ENCODE results near the gene ABCC3. TPM values are rescaled to one million over a fixed set of nuclear protein-coding genes. Genes with fewer than 3 reads are reported as not detected.
A peak's percentile ranks its signal among the peaks of the same experiment; 100 is the strongest.

ABCC3 gene
- under 1 TPM in 1 of 2 donors, not detected in 1; 0.40 TPM for total RNA-seq

DNA sequence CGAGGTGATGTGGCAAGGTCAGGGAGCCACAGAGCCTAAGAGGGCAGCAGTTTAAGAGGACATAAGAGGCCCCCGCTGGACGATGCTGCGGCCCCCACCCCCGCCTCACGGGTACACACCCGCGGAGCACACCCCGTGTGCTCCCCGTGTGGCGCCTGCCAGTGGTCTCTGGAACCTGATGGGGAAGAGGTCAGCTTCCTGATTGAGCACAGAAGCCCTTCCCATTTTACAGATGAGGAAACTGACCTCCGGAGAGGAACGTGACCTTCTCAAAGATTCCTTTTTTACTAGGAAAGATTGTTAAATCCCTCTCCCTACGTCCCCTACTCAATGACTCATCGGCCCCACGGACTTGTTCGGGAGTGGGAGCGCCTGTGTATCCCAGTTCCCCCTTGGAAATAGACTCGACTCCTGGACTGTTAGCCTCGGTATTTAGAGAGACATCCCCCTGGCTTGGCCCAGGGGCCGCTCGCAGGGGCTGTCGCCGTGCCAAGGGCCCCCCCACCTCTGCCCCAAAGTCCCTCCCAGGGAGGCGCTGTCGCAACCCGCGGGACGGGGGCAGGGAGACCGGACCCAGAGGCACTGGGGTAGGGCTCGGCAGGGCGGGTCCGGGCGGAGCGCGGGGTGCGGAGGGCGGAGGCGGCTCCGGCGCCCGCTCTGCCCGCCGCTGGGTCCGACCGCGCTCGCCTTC lies at the start of gene ABCC3:
Gene ABCC3 (plus strand): TSS at position 658 of the 691 bp plus-strand sequence. CDS start 56 bp downstream, outside the sequence.
- H3K27ac Mint-ChIP-seq, result no peak within 1 kb of the TSS
- no peaks in the 10 kb centered on the region for H3K9me3 Mint-ChIP-seq
- ATAC-seq (replicated peaks), result no peak
- H3K4me3 Mint-ChIP-seq, result peak within 1 kb of the TSS; percentile 20
- H3K4me1 Mint-ChIP-seq, result peaks cover 10% of the 10 kb centered on the region
- H3K36me3 Mint-ChIP-seq (ENCODE audit: low read depth), result no peaks in the 10 kb centered on the region
- H3K27me3 Mint-ChIP-seq, result peaks cover 53% of the 10 kb centered on the region

GRCh38 chr17:50585346-50585745 lies 49.3 kb upstream of the ABCC3 start:
- H3K27ac Mint-ChIP-seq, result no peak overlapping the region
- peaks cover 13% of the 10 kb centered on the region for H3K27me3 Mint-ChIP-seq
- no peak for ATAC-seq (replicated peaks)
- no peaks in the 10 kb centered on the region for H3K9me3 Mint-ChIP-seq
- H3K4me1 Mint-ChIP-seq, result no peaks in the 10 kb centered on the region
- no peaks in the 10 kb centered on the region for H3K36me3 Mint-ChIP-seq (ENCODE audit: low read depth)
- H3K4me3 Mint-ChIP-seq, result no peak overlapping the region

DNA sequence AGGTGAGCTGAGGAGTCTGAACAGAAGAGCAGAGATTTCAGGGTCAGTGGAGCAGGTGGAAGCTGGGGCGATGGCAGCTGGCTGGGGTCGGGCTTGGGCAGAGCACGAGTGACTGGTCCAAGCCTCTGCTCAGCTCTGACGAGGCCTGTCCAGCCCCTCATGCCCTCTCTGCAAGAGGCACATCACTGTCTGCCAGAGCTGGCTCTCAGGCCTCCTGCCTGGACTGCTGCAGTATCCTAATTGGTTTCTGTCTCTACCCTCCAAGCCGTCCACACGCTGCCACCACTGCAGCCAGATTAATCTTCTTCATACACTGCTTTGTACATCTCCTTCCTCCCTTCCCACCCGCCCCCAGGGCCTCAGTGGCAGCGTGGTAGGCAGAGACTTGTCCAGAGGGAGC lies 48.8 kb upstream of the ABCC3 start:
- Mint-ChIP-seq H3K4me3 (no peak overlapping the region), H3K9me3 (no peaks in the 10 kb centered on the region), H3K36me3 (ENCODE audit: low read depth) (no peaks in the 10 kb centered on the region), H3K27ac (no peak overlapping the region), H3K4me1 (no peaks in the 10 kb centered on the region), H3K27me3 (peaks cover 11% of the 10 kb centered on the region)
- no peak for ATAC-seq (replicated peaks)

GRCh38 chr17:50586421-50587247 lies 48.0 kb upstream of the ABCC3 start:
- no peak overlapping the region for H3K27ac Mint-ChIP-seq
- no peaks in the 10 kb centered on the region for H3K4me1 Mint-ChIP-seq
- peaks cover 9% of the 10 kb centered on the region for H3K27me3 Mint-ChIP-seq
- H3K9me3 Mint-ChIP-seq, result no peaks in the 10 kb centered on the region
- H3K4me3 Mint-ChIP-seq, result no peak overlapping the region
- H3K36me3 Mint-ChIP-seq (ENCODE audit: low read depth), result no peaks in the 10 kb centered on the region
- no peak for ATAC-seq (replicated peaks)

DNA sequence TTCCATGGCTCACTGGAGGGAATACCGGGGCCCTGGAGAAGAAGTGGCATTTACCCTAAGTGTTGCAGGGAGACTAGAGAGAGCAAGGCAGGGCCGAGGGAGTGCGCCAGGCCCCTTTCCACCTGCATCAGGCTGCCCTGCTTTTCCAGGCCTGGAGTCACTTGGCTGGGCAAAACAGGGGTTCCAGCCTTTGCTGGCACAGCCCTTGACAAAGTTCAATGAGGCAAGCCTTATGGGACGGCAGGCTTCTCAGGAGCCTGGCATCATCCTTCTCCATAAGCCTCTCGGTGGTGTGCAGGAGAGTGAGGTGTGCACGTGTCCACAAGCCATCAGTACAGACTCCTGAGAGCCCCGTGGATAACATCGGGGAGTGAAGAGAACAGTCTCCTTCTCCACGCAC lies 47.1 kb upstream of the ABCC3 start:
- peaks cover 9% of the 10 kb centered on the region for H3K27me3 Mint-ChIP-seq
- H3K27ac Mint-ChIP-seq, result no peak overlapping the region
- no peak for ATAC-seq (replicated peaks)
- H3K4me3 Mint-ChIP-seq, result no peak overlapping the region
- no peaks in the 10 kb centered on the region for H3K36me3 Mint-ChIP-seq (ENCODE audit: low read depth)
- no peaks in the 10 kb centered on the region for H3K4me1 Mint-ChIP-seq
- H3K9me3 Mint-ChIP-seq, result no peaks in the 10 kb centered on the region

- H3K9me3 Mint-ChIP-seq, result no peaks in the 10 kb centered on the region
- no peak overlapping the region for H3K4me3 Mint-ChIP-seq
- no peaks in the 10 kb centered on the region for H3K36me3 Mint-ChIP-seq (ENCODE audit: low read depth)
- H3K4me1 Mint-ChIP-seq, result no peaks in the 10 kb centered on the region
- ATAC-seq (replicated peaks), result no peak
- H3K27ac Mint-ChIP-seq, result no peak overlapping the region
- peaks cover 8% of the 10 kb centered on the region for H3K27me3 Mint-ChIP-seq
Measured at GRCh38 chr17:50588391-50589049, 46.2 kb upstream of the ABCC3 start.

DNA sequence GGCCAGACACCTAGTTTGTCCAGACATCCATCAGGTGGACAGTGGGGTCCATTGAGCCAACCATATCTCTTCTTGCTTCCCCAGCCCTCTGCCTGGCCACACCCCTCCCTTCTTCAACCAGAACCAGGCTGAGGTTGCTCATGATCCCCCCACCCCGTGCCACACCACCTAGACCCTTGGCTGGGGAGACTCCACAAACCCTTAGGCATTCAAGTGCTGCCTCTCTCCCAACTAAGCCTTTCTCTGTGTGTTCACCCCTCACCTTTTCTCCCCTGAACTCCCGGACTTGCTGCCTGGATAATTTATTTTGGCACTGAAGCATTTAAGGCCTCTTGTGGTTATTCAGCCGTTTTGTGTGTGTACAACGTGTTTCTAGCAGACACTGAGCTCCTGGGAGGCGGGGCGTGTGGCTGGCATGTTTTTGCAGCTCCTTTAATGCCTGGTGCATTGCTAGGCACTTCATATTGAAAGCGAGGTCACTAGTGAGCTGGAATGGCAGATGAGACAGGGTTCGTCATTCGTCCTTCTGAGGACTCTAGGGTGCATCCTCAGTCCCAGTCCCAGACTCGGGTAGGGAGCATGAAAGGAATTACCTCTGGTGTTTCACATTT lies 45.5 kb upstream of the ABCC3 start:
- peaks cover 2% of the 10 kb centered on the region for H3K27me3 Mint-ChIP-seq
- no peaks in the 10 kb centered on the region for H3K36me3 Mint-ChIP-seq (ENCODE audit: low read depth)
- no peaks in the 10 kb centered on the region for H3K9me3 Mint-ChIP-seq
- ATAC-seq (replicated peaks), result no peak
- no peak overlapping the region for H3K27ac Mint-ChIP-seq
- H3K4me3 Mint-ChIP-seq, result no peak overlapping the region
- H3K4me1 Mint-ChIP-seq, result no peaks in the 10 kb centered on the region

GRCh38 chr17:50590946-50591737 lies 43.5 kb upstream of the ABCC3 start:
- H3K27ac Mint-ChIP-seq, result no peak overlapping the region
- H3K27me3 Mint-ChIP-seq, result no peaks in the 10 kb centered on the region
- H3K4me3 Mint-ChIP-seq, result no peak overlapping the region
- no peaks in the 10 kb centered on the region for H3K4me1 Mint-ChIP-seq
- H3K36me3 Mint-ChIP-seq (ENCODE audit: low read depth), result no peaks in the 10 kb centered on the region
- H3K9me3 Mint-ChIP-seq, result no peaks in the 10 kb centered on the region
- ATAC-seq (replicated peaks), result no peak

DNA sequence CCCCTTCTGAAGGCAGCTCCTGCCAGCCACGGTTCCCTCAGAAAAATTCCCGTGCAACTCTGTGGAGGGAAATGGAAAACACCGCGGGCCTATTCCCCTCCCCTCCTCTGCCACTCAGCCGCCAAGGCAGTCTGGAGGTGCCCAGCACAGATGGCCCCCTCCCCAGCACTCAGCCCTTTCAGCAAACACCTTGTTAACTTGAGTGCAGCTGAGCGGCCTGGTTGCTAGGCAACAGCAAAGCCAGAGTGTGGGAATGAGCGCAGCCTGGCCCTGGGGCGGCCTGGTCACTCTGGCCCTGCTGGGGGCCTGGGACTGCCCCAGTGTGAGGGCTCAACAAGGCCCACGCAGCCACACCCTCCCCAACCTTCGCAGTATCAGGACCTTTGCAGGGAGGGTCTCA lies 41.4 kb upstream of the ABCC3 start:
- no peaks in the 10 kb centered on the region for H3K36me3 Mint-ChIP-seq (ENCODE audit: low read depth)
- H3K27ac Mint-ChIP-seq, result no peak overlapping the region
- no peaks in the 10 kb centered on the region for H3K4me1 Mint-ChIP-seq
- ATAC-seq (replicated peaks), result no peak
- no peak overlapping the region for H3K4me3 Mint-ChIP-seq
- H3K9me3 Mint-ChIP-seq, result no peaks in the 10 kb centered on the region
- no peaks in the 10 kb centered on the region for H3K27me3 Mint-ChIP-seq

DNA sequence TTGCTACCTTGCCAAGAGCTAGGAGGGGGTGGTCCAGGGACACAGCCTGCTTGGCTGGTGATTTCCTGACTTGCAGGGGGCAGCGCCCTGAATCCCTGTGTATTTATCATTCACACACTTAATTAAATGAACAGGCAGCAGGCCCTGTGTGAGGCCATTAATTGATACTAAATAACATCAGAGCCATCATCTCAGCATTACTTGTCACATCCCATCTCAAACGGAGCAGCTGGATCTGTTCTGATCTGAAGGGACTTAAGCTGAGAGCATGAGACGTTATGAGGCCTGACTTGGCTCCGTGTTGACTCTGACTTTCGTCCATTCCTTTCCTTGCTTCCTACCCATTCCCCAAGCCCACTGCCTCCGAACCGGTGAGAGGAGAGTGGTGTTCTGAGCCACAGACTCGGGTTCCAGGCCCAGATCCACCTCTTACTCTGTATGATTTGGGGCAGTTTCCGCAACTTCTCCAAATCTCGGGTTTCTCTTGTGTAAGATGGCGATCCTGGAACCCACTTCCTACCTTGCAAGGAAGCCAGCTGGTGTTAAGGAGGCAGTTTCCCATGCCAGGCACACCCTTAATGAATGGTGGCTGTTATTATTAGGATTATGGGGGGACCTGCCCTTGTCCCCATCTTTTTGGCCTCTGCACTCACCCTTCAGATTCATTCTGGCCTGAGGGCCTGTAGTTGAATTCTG lies 40.4 kb upstream of the ABCC3 start:
- no peak overlapping the region for H3K4me3 Mint-ChIP-seq
- no peaks in the 10 kb centered on the region for H3K36me3 Mint-ChIP-seq (ENCODE audit: low read depth)
- H3K27ac Mint-ChIP-seq, result no peak overlapping the region
- H3K9me3 Mint-ChIP-seq, result no peaks in the 10 kb centered on the region
- H3K27me3 Mint-ChIP-seq, result no peaks in the 10 kb centered on the region
- no peaks in the 10 kb centered on the region for H3K4me1 Mint-ChIP-seq
- ATAC-seq (replicated peaks), result no peak

DNA sequence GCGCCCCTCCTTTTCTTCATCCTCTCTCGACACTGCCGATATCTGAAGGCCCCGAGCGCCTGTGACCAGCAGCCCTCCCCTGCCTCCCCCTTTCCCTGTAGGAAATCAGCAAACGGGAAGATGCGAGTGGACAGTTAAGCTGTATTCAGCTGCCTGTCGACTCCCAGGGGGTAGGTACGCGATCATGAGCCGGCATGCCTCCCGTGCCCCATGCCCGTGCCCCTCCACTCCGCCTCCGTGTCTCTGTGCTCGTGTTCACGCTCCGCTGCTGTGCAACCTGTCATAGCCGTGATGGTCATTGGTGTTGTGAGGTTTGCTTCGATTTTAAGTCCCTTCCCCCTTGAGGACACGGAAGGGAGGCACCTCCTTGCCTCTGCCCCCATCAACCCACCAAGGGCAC lies 39.8 kb upstream of the ABCC3 start:
- no peaks in the 10 kb centered on the region for H3K4me1 Mint-ChIP-seq
- no peaks in the 10 kb centered on the region for H3K9me3 Mint-ChIP-seq
- no peaks in the 10 kb centered on the region for H3K27me3 Mint-ChIP-seq
- no peak overlapping the region for H3K4me3 Mint-ChIP-seq
- no peak overlapping the region for H3K27ac Mint-ChIP-seq
- ATAC-seq (replicated peaks), result no peak
- no peaks in the 10 kb centered on the region for H3K36me3 Mint-ChIP-seq (ENCODE audit: low read depth)

GRCh38 chr17:50596191-50597037 lies 38.3 kb upstream of the ABCC3 start:
- Mint-ChIP-seq H3K4me1 (no peaks in the 10 kb centered on the region), H3K36me3 (ENCODE audit: low read depth) (no peaks in the 10 kb centered on the region), H3K27ac (no peak overlapping the region), H3K4me3 (no peak overlapping the region), H3K9me3 (no peaks in the 10 kb centered on the region), H3K27me3 (no peaks in the 10 kb centered on the region)
- ATAC-seq (replicated peaks), result no peak

DNA sequence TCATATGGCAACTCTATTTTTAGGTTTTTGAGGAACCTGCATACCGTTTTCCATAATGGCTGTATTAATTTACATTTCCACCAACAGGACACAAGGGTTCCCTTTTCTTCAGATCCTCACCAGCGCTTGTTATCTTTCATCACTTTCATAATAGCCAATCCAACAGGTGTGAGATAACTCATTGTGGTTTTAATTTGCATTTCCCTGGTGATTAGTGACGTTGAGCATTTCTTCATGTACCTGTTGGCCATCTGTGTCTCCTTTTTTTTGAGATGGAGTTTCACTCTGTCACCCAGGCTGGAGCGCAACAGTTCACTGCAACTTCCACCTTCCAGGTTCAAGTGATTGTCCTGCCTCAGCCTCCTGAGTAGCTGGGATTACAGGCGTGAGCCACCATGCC lies 36.2 kb upstream of the ABCC3 start:
- Mint-ChIP-seq H3K27me3 (peaks cover 13% of the 10 kb centered on the region), H3K36me3 (ENCODE audit: low read depth) (no peaks in the 10 kb centered on the region), H3K27ac (no peak overlapping the region), H3K9me3 (no peaks in the 10 kb centered on the region), H3K4me1 (no peaks in the 10 kb centered on the region), H3K4me3 (no peak overlapping the region)
- no peak for ATAC-seq (replicated peaks)

All from activated T-helper 17 cell treated with anti-CD3 and anti-CD28 coated beads, Interleukin-2, amount 50 U/mL, for 72 hours (primary cell).